Measurements from ENCODE around the gene DHCR7.
A peak's percentile ranks its signal among the peaks of the same experiment; 100 is the strongest.

DHCR7 gene

GRCh38 chr11:71432761-71433647 is 15.2 kb downstream of the DHCR7 start:
- no peak for DNase-seq (ENCODE audit: low spot score)
- Histone ChIP-seq H3K27ac (peak overlapping the region in 1 of 2 donors; percentile 82), H3K4me3 (no peak overlapping the region)
- TF ChIP-seq, protein P1, sequence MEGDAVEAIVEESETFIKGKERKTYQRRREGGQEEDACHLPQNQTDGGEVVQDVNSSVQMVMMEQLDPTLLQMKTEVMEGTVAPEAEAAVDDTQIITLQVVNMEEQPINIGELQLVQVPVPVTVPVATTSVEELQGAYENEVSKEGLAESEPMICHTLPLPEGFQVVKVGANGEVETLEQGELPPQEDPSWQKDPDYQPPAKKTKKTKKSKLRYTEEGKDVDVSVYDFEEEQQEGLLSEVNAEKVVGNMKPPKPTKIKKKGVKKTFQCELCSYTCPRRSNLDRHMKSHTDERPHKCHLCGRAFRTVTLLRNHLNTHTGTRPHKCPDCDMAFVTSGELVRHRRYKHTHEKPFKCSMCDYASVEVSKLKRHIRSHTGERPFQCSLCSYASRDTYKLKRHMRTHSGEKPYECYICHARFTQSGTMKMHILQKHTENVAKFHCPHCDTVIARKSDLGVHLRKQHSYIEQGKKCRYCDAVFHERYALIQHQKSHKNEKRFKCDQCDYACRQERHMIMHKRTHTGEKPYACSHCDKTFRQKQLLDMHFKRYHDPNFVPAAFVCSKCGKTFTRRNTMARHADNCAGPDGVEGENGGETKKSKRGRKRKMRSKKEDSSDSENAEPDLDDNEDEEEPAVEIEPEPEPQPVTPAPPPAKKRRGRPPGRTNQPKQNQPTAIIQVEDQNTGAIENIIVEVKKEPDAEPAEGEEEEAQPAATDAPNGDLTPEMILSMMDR (IDR thresholded peaks at IDR 0.05) = no peak

DNA sequence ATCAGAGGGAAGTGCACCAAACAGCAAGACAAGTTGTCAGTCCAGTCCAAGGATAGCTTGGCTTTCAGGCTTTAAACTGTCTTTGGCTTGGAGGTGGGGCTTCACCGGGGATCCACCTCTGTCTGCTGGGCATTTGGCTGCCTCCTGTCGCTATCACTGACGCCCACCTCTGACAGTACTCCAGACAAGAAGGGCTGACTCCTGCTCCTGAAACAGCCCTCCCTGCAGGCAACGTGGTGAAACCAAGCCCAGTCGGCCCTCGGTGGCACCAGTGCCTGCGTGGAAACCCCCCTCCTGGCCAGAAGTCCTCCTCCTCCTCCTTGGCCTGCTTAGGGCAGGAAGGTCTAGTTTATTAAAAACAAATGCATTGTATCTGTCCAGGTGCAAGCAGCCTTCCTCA is 16.9 kb downstream of the DHCR7 start:
- Histone ChIP-seq H3K4me3 (no peak overlapping the region), H3K27ac (peak overlapping the region in 1 of 2 donors; percentile 21)
- TF ChIP-seq, protein P1 (IDR thresholded peaks at IDR 0.05) = no peak
- DNase-seq (ENCODE audit: low spot score) = no peak

DNA sequence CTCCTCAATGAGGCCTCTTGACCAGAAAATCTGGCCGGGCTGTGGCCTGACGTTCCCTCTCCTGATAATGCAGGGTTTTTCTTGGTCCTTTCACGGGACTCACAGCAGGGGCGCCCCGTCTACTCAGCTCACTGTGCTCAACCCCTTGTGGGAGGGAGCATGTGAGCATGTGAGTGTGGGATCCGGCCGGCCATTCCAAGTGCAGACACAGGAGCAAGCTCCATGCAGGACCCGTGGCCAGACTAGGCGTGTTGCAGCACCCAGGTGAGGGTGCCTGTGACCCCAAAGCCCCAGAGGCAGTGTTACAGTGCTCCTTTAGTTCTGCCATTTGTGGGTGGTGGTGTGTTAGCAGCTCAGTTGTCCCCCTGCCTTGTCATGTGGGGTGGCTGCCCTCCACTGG is 18.0 kb downstream of the DHCR7 start:
- Histone ChIP-seq H3K27ac (peak overlapping the region in 1 of 2 donors; percentile 76), H3K4me3 (no peak overlapping the region)
- DNase-seq (ENCODE audit: low spot score) = no peak
- TF ChIP-seq, protein P1 (IDR thresholded peaks at IDR 0.05) = no peak

- Histone ChIP-seq H3K27ac (peak overlapping the region in 1 of 2 donors; percentile 76), H3K4me3 (no peak overlapping the region)
- TF ChIP-seq, protein P1 (IDR thresholded peaks at IDR 0.05) = no peak
- no peak for DNase-seq (ENCODE audit: low spot score)
Observed at GRCh38 chr11:71429701-71430100, 18.5 kb downstream of the DHCR7 start.

- DNase-seq (ENCODE audit: low spot score) = peak; percentile 83
- TF ChIP-seq, protein P1 (IDR thresholded peaks at IDR 0.05) = no peak
- H3K27ac ChIP-seq = peak overlapping the region in 1 of 2 donors; percentile 76
- no peak overlapping the region for H3K4me3 ChIP-seq
Observed at GRCh38 chr11:71428861-71429435, 19.2 kb downstream of the DHCR7 start.

GRCh38 chr11:71426413-71426812 is 21.8 kb downstream of the DHCR7 start:
- Histone ChIP-seq H3K27ac (no peak overlapping the region), H3K4me3 (no peak overlapping the region)
- TF ChIP-seq, protein P1 (IDR thresholded peaks at IDR 0.05) = no peak
- no peak for DNase-seq (ENCODE audit: low spot score)
